KMS-11 (cell line): ENCODE results near the gene KLF9.

ENCODE experiments used
- H2AFZ ChIP-seq: fragments of 200-600 bp; sonication (generic); 2 replicates; pipeline ENCODE4 v1.6.1; 2016; ENCODE audit warnings: antibody characterized with exemption, mixed run types, low read depth
- H3K27ac ChIP-seq: fragments of 200-600 bp; sonication (generic); 2 replicates; pipeline ENCODE4 v1.6.1; 2016; ENCODE audit warnings: mild to moderate bottlenecking, mixed run types
- H3K27me3 ChIP-seq: fragments of 200-600 bp; sonication (generic); 2 replicates; pipeline ENCODE4 v1.6.1; 2017; ENCODE audit warnings: mild to moderate bottlenecking, low read depth, mixed run types, moderate library complexity; ENCODE audit not compliant: insufficient read depth
- H3K36me3 ChIP-seq: fragments of 200-600 bp; sonication (generic); 2 replicates; pipeline ENCODE4 v1.6.1; 2017; ENCODE audit warnings: mild to moderate bottlenecking, mixed run types; ENCODE audit not compliant: insufficient read depth
- H3K4me1 ChIP-seq: fragments of 200-600 bp; sonication (generic); 2 replicates; pipeline ENCODE4 v1.6.1; 2016; ENCODE audit warnings: mild to moderate bottlenecking, low read depth, mixed run types; ENCODE audit not compliant: poor library complexity, severe bottlenecking
- H3K4me2 ChIP-seq: fragments of 200-600 bp; sonication (generic); 2 replicates; pipeline ENCODE4 v1.7.0; 2016; ENCODE audit warnings: mild to moderate bottlenecking, mixed run types
- H3K4me3 ChIP-seq: fragments of 200-600 bp; sonication (generic); IDR thresholded peaks from 2 replicates; pipeline ENCODE4 v1.6.1; 2017; ENCODE audit warnings: low read depth, low read length, mixed read lengths; ENCODE audit not compliant: insufficient read depth
- H3K79me2 ChIP-seq: fragments of 200-600 bp; sonication (generic); 2 replicates; pipeline ENCODE4 v1.6.1; 2016; ENCODE audit warnings: low read depth, mixed run types; ENCODE audit not compliant: insufficient read depth
- H3K9ac ChIP-seq: fragments of 200-600 bp; sonication (generic); 2 replicates; pipeline ENCODE4 v1.6.1; 2016; ENCODE audit warnings: mild to moderate bottlenecking, mixed run types
- H4K20me1 ChIP-seq: fragments of 200-600 bp; sonication (generic); 2 replicates; pipeline ENCODE4 v1.6.1; 2016; ENCODE audit warnings: mild to moderate bottlenecking, mixed run types; ENCODE audit not compliant: insufficient read depth
- TF ChIP-seq, protein P1 (sequence below): fragments of 200-600 bp; sonication (generic); conservative IDR thresholded peaks from 2 replicates; pipeline ENCODE4 v1.6.1; 2017; ENCODE audit warnings: low read depth, mild to moderate bottlenecking, antibody characterized with exemption, low read length, moderate library complexity, mixed read lengths

The KLF9 gene

DNA sequence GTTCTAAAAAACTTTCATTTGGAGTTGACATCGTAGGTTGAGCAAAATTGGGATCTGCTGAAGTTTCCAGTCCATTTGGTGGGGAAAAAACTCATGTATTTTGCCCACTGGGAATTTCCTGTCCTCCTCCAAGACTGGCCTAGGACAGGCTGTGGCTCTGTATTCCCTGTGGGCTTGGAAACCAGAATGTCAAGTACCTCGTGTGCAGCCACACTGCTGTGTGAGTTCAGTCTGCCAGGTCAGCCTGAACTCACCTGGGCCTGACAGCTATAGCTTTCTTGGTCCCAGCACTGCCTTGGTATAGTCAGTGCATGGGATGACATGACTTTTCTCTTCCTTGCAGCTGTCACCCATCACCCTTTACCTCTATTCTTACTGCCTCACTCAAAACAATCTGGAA, 35.0 kb upstream of the KLF9 start:
- no peak overlapping the region for H3K9ac ChIP-seq
- no peaks in the 10 kb centered on the region for H3K27me3 ChIP-seq
- no peak overlapping the region for H3K4me2 ChIP-seq
- TF ChIP-seq, protein P1, sequence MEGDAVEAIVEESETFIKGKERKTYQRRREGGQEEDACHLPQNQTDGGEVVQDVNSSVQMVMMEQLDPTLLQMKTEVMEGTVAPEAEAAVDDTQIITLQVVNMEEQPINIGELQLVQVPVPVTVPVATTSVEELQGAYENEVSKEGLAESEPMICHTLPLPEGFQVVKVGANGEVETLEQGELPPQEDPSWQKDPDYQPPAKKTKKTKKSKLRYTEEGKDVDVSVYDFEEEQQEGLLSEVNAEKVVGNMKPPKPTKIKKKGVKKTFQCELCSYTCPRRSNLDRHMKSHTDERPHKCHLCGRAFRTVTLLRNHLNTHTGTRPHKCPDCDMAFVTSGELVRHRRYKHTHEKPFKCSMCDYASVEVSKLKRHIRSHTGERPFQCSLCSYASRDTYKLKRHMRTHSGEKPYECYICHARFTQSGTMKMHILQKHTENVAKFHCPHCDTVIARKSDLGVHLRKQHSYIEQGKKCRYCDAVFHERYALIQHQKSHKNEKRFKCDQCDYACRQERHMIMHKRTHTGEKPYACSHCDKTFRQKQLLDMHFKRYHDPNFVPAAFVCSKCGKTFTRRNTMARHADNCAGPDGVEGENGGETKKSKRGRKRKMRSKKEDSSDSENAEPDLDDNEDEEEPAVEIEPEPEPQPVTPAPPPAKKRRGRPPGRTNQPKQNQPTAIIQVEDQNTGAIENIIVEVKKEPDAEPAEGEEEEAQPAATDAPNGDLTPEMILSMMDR, result no peak
- no peaks in the 10 kb centered on the region for H3K79me2 ChIP-seq
- H3K4me1 ChIP-seq, result no peaks in the 10 kb centered on the region
- H3K36me3 ChIP-seq, result no peaks in the 10 kb centered on the region
- H2AFZ ChIP-seq, result no peak overlapping the region
- no peaks in the 10 kb centered on the region for H4K20me1 ChIP-seq
- H3K4me3 ChIP-seq, result no peak overlapping the region
- H3K27ac ChIP-seq, result no peak overlapping the region

DNA sequence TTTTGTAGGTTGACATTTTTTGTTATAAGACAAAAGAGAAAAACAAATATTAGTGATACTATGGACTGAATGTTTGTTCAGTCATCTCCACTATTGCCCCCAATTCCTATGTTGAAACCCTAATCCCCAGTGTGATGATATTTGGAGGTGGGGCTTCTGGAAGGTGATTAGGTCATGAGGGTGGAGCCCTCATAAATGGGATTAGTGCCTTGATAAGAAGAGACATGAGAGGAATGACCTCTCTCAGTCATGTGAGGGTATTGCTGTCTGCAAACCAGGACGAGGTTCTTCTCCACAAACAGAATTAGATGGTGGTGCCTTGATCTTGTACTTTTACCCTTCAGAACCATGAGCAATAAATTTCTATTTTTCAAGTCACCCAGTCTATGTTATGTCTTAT, 34.5 kb upstream of the KLF9 start:
- no peak overlapping the region for H3K4me3 ChIP-seq
- H3K4me2 ChIP-seq, result no peak overlapping the region
- H3K27ac ChIP-seq, result no peak overlapping the region
- no peaks in the 10 kb centered on the region for H3K4me1 ChIP-seq
- H3K9ac ChIP-seq, result no peak overlapping the region
- H3K79me2 ChIP-seq, result no peaks in the 10 kb centered on the region
- H4K20me1 ChIP-seq, result no peaks in the 10 kb centered on the region
- H2AFZ ChIP-seq, result no peak overlapping the region
- H3K36me3 ChIP-seq, result no peaks in the 10 kb centered on the region
- H3K27me3 ChIP-seq, result no peaks in the 10 kb centered on the region
- TF ChIP-seq, protein P1, result no peak

DNA sequence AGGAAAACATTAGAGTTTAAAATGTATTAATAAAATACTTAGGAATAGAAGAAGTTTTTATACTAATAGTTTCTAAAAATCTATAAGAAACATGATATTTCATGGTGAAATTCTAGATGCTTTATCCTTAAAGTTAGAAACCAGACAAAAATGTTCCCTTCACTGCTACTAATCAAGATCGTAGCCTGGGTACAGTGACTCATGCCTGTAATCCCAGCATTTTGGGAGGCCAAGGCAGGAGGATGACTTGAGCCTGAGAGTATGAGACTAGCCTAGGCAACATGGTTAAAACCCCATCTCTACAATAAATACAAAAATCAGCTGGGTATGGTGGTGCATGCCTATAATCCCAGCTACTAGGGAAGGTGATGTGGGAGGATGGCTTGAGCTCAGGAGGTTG, 30.4 kb upstream of the KLF9 start:
- Histone ChIP-seq H2AFZ (no peak overlapping the region), H3K4me1 (no peaks in the 10 kb centered on the region), H3K79me2 (no peaks in the 10 kb centered on the region), H3K27me3 (no peaks in the 10 kb centered on the region), H3K36me3 (no peaks in the 10 kb centered on the region), H3K27ac (no peak overlapping the region), H3K4me2 (no peak overlapping the region), H4K20me1 (no peaks in the 10 kb centered on the region), H3K4me3 (no peak overlapping the region), H3K9ac (no peak overlapping the region)
- TF ChIP-seq, protein P1, result no peak

DNA sequence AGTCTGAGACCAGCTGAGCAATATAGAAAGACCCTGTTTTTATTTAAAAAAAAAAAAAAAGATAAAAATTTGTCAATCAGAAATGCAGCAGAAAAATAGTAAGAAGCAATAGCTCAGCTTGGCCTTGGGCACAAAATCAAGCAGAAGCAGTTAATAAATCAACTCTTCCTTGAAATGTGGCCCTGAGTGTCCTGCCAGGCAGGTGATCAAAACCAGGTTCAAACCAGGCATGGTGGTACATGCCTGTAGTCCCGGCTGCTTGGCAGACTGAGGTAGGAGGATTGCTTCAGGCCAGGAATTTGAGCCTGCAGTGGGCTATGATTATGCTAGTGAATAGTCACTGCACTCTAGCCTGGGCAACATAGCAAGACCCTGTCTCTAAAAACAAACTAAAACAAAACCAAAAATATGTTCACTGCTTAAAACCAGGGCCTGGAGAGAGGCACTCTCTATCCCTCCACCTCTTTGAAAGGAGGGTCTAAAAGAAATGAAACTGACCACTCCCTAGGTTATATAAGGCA, 27.9 kb upstream of the KLF9 start:
- no peaks in the 10 kb centered on the region for H3K4me1 ChIP-seq
- no peaks in the 10 kb centered on the region for H3K36me3 ChIP-seq
- H3K4me2 ChIP-seq, result no peak overlapping the region
- TF ChIP-seq, protein P1, result no peak
- no peaks in the 10 kb centered on the region for H4K20me1 ChIP-seq
- H3K27ac ChIP-seq, result no peak overlapping the region
- H3K4me3 ChIP-seq, result no peak overlapping the region
- no peaks in the 10 kb centered on the region for H3K27me3 ChIP-seq
- no peak overlapping the region for H3K9ac ChIP-seq
- no peak overlapping the region for H2AFZ ChIP-seq
- no peaks in the 10 kb centered on the region for H3K79me2 ChIP-seq
